Measurements from ENCODE around the gene CAPN5. TPM values are rescaled to one million over a fixed set of nuclear protein-coding genes. Genes with fewer than 3 reads are reported as not detected.
"Not testable (repeated sequence)": the region's sequence is repeated elsewhere in the genome, so short reads cannot be mapped to it uniquely, and the experiment has no call there.

CAPN5 gene
- total RNA-seq, 1 donor from 2014 or later: 7.8 TPM

GRCh38 chr11:77056814-77057402 is 9.9 kb upstream of the CAPN5 start:
- Histone ChIP-seq H3K4me3 (ENCODE audit: low read depth, low read length) (no peak overlapping the region), H3K36me3 (ENCODE audit: control insufficient read depth, insufficient read depth, low read length) (no peaks in the 10 kb centered on the region)
- no peak for TF ChIP-seq CTCF (IDR thresholded peaks at IDR 0.05; ENCODE audit: insufficient read depth, low read length, poor library complexity, severe bottlenecking)

GRCh38 chr11:77057938-77058474 is 8.8 kb upstream of the CAPN5 start:
- no peak for TF ChIP-seq CTCF (IDR thresholded peaks at IDR 0.05; ENCODE audit: insufficient read depth, low read length, poor library complexity, severe bottlenecking)
- no peak for DNase-seq (ENCODE audit: low read depth)
- Histone ChIP-seq H3K27me3 (ENCODE audit: control insufficient read depth, insufficient read depth, low read length) (no peaks in the 10 kb centered on the region), H3K4me3 (ENCODE audit: low read depth, low read length) (no peak overlapping the region), H3K36me3 (ENCODE audit: control insufficient read depth, insufficient read depth, low read length) (no peaks in the 10 kb centered on the region)

More at GRCh38 chr11:77056814-77057402, 9.9 kb upstream of the CAPN5 start:
- no peak for DNase-seq (ENCODE audit: low read depth)
- H3K27me3 ChIP-seq (ENCODE audit: control insufficient read depth, insufficient read depth, low read length): no peaks in the 10 kb centered on the region

GRCh38 chr11:77058900-77059299 is 7.9 kb upstream of the CAPN5 start:
- DNase-seq (ENCODE audit: low read depth): no peak
- TF ChIP-seq CTCF (IDR thresholded peaks at IDR 0.05; ENCODE audit: insufficient read depth, low read length, poor library complexity, severe bottlenecking): no peak
- Histone ChIP-seq H3K36me3 (ENCODE audit: control insufficient read depth, insufficient read depth, low read length) (no peaks in the 10 kb centered on the region), H3K27me3 (ENCODE audit: control insufficient read depth, insufficient read depth, low read length) (no peaks in the 10 kb centered on the region), H3K4me3 (ENCODE audit: low read depth, low read length) (no peak overlapping the region)

- no peak overlapping the region for H3K4me3 ChIP-seq (ENCODE audit: low read depth, low read length)
- H3K36me3 ChIP-seq (ENCODE audit: control insufficient read depth, insufficient read depth, low read length): no peaks in the 10 kb centered on the region
- H3K27me3 ChIP-seq (ENCODE audit: control insufficient read depth, insufficient read depth, low read length): no peaks in the 10 kb centered on the region
- TF ChIP-seq CTCF (IDR thresholded peaks at IDR 0.05; ENCODE audit: insufficient read depth, low read length, poor library complexity, severe bottlenecking): no peak
- no peak for DNase-seq (ENCODE audit: low read depth)
Observed at GRCh38 chr11:77059806-77060205, 7.0 kb upstream of the CAPN5 start.

GRCh38 chr11:77060234-77060633 is 6.5 kb upstream of the CAPN5 start:
- Histone ChIP-seq H3K36me3 (ENCODE audit: control insufficient read depth, insufficient read depth, low read length) (no peaks in the 10 kb centered on the region), H3K27me3 (ENCODE audit: control insufficient read depth, insufficient read depth, low read length) (no peaks in the 10 kb centered on the region), H3K4me3 (ENCODE audit: low read depth, low read length) (no peak overlapping the region)
- no peak for DNase-seq (ENCODE audit: low read depth)
- no peak for TF ChIP-seq CTCF (IDR thresholded peaks at IDR 0.05; ENCODE audit: insufficient read depth, low read length, poor library complexity, severe bottlenecking)

GRCh38 chr11:77061258-77061657 is 5.5 kb upstream of the CAPN5 start:
- H3K27me3 ChIP-seq (ENCODE audit: control insufficient read depth, insufficient read depth, low read length); H3K36me3 ChIP-seq (ENCODE audit: control insufficient read depth, insufficient read depth, low read length); H3K4me3 ChIP-seq (ENCODE audit: low read depth, low read length); DNase-seq (ENCODE audit: low read depth): not testable (repeated sequence)
